Muscle layer of duodenum (tissue), 2 donors: ENCODE data around the gene RAPGEF2.
A peak's percentile ranks its signal among the peaks of the same experiment; 100 is the strongest.

Experiments used
- H3K27ac ChIP-seq: one replicate; pipeline ENCODE4 v1.7.0; 2013; ENCODE audit warnings: mild to moderate bottlenecking, low read length
- H3K27me3 ChIP-seq: one replicate; pipeline ENCODE4 v1.7.0; 2013; ENCODE audit warnings: low read depth, mild to moderate bottlenecking, control low read depth, low read length
- H3K36me3 ChIP-seq, 2 donors: one replicate each; pipeline ENCODE4 v1.7.0; 2013; ENCODE audit warnings: low read length in 2 of 2, control low read depth in 1 of 2, mild to moderate bottlenecking in 1 of 2; ENCODE audit not compliant: insufficient read depth in 2 of 2, control insufficient read depth in 1 of 2
- H3K4me1 ChIP-seq, 2 donors: one replicate each; pipeline ENCODE4 v1.7.0; 2013; ENCODE audit warnings: low read length in 2 of 2, mild to moderate bottlenecking in 2 of 2, control low read depth in 1 of 2, moderate library complexity in 1 of 2; ENCODE audit not compliant: insufficient read depth in 2 of 2, control insufficient read depth in 1 of 2
- H3K4me3 ChIP-seq, 2 donors: one replicate each; pipeline ENCODE4 v1.7.0; 2013; ENCODE audit warnings: low read length in 2 of 2, low read depth in 1 of 2, mild to moderate bottlenecking in 1 of 2
- H3K9me3 ChIP-seq, 2 donors: one replicate each; pipeline ENCODE4 v1.7.0; 2013; ENCODE audit warnings: low read length in 2 of 2, control low read depth in 1 of 2, mild to moderate bottlenecking in 1 of 2; ENCODE audit not compliant: control insufficient read depth in 1 of 2
- donor health status: healthy.

Gene RAPGEF2

GRCh38 chr4:159326480-159326879 is 223.6 kb downstream of the RAPGEF2 start:
- no peaks in the 10 kb centered on the region for H3K4me1 ChIP-seq
- peak overlapping the region; percentile 20 for H3K27ac ChIP-seq
- peaks cover 12 to 18% of the 10 kb centered on the region in 2 donors for H3K36me3 ChIP-seq
- H3K9me3 ChIP-seq, result no peaks in the 10 kb centered on the region
- no peak overlapping the region for H3K4me3 ChIP-seq
- no peaks in the 10 kb centered on the region for H3K27me3 ChIP-seq

GRCh38 chr4:159328766-159329165 is 225.9 kb downstream of the RAPGEF2 start:
- Histone ChIP-seq H3K9me3 (no peaks in the 10 kb centered on the region), H3K4me3 (no peak overlapping the region), H3K36me3 (peaks cover 15 to 18% of the 10 kb centered on the region in 2 donors), H3K27me3 (no peaks in the 10 kb centered on the region), H3K4me1 (no peaks in the 10 kb centered on the region), H3K27ac (no peak overlapping the region)

GRCh38 chr4:159334461-159334860 is 231.6 kb downstream of the RAPGEF2 start:
- Histone ChIP-seq H3K4me3 (no peak overlapping the region), H3K27me3 (no peaks in the 10 kb centered on the region), H3K36me3 (peaks cover 27 to 31% of the 10 kb centered on the region in 2 donors), H3K27ac (no peak overlapping the region), H3K9me3 (no peaks in the 10 kb centered on the region), H3K4me1 (no peaks in the 10 kb centered on the region)

GRCh38 chr4:159337041-159337440 is 234.2 kb downstream of the RAPGEF2 start:
- no peak overlapping the region for H3K27ac ChIP-seq
- no peak overlapping the region for H3K4me3 ChIP-seq
- peaks cover 29 to 42% of the 10 kb centered on the region in 2 donors for H3K36me3 ChIP-seq
- H3K27me3 ChIP-seq, result no peaks in the 10 kb centered on the region
- no peaks in the 10 kb centered on the region for H3K9me3 ChIP-seq
- no peaks in the 10 kb centered on the region for H3K4me1 ChIP-seq

GRCh38 chr4:159341522-159341921 is 238.6 kb downstream of the RAPGEF2 start:
- H3K4me3 ChIP-seq, result no peak overlapping the region
- H3K27me3 ChIP-seq, result no peaks in the 10 kb centered on the region
- H3K9me3 ChIP-seq, result no peaks in the 10 kb centered on the region
- H3K27ac ChIP-seq, result no peak overlapping the region
- peaks cover 53 to 62% of the 10 kb centered on the region in 2 donors for H3K36me3 ChIP-seq
- H3K4me1 ChIP-seq, result no peaks in the 10 kb centered on the region

- Histone ChIP-seq H3K36me3 (peaks cover 57 to 70% of the 10 kb centered on the region in 2 donors), H3K4me1 (no peaks in the 10 kb centered on the region), H3K4me3 (no peak overlapping the region), H3K9me3 (no peaks in the 10 kb centered on the region), H3K27me3 (no peaks in the 10 kb centered on the region), H3K27ac (no peak overlapping the region)
Measured at GRCh38 chr4:159342374-159342773, 239.5 kb downstream of the RAPGEF2 start.

- Histone ChIP-seq H3K4me1 (no peaks in the 10 kb centered on the region), H3K36me3 (peaks cover 56 to 72% of the 10 kb centered on the region in 2 donors), H3K9me3 (no peaks in the 10 kb centered on the region), H3K4me3 (no peak overlapping the region), H3K27ac (no peak overlapping the region), H3K27me3 (no peaks in the 10 kb centered on the region)
Measured at GRCh38 chr4:159343116-159343515, 240.2 kb downstream of the RAPGEF2 start.

- Histone ChIP-seq H3K36me3 (peaks cover 43 to 63% of the 10 kb centered on the region in 2 donors), H3K27ac (no peak overlapping the region), H3K27me3 (no peaks in the 10 kb centered on the region), H3K4me1 (no peaks in the 10 kb centered on the region), H3K4me3 (no peak overlapping the region), H3K9me3 (no peaks in the 10 kb centered on the region)
Measured at GRCh38 chr4:159344877-159345276, 242.0 kb downstream of the RAPGEF2 start.

GRCh38 chr4:159346681-159347080 is 243.8 kb downstream of the RAPGEF2 start:
- Histone ChIP-seq H3K27me3 (no peaks in the 10 kb centered on the region), H3K4me1 (no peaks in the 10 kb centered on the region), H3K4me3 (no peak overlapping the region), H3K36me3 (peaks cover 45 to 69% of the 10 kb centered on the region in 2 donors), H3K27ac (no peak overlapping the region), H3K9me3 (no peaks in the 10 kb centered on the region)

GRCh38 chr4:159347813-159348212 is 244.9 kb downstream of the RAPGEF2 start:
- Histone ChIP-seq H3K27me3 (no peaks in the 10 kb centered on the region), H3K4me1 (no peaks in the 10 kb centered on the region), H3K27ac (no peak overlapping the region), H3K4me3 (no peak overlapping the region), H3K9me3 (no peaks in the 10 kb centered on the region), H3K36me3 (peaks cover 37 to 68% of the 10 kb centered on the region in 2 donors)

- Histone ChIP-seq H3K4me1 (no peaks in the 10 kb centered on the region), H3K9me3 (no peaks in the 10 kb centered on the region), H3K27ac (no peak overlapping the region), H3K27me3 (no peaks in the 10 kb centered on the region), H3K36me3 (peaks cover 39 to 73% of the 10 kb centered on the region in 2 donors), H3K4me3 (no peak overlapping the region)
Measured at GRCh38 chr4:159349332-159349731, 246.5 kb downstream of the RAPGEF2 start.

GRCh38 chr4:159352609-159353008 is 249.7 kb downstream of the RAPGEF2 start:
- no peak overlapping the region for H3K4me3 ChIP-seq
- peaks cover 30 to 64% of the 10 kb centered on the region in 2 donors for H3K36me3 ChIP-seq
- no peaks in the 10 kb centered on the region for H3K4me1 ChIP-seq
- no peaks in the 10 kb centered on the region for H3K9me3 ChIP-seq
- H3K27ac ChIP-seq, result no peak overlapping the region
- no peaks in the 10 kb centered on the region for H3K27me3 ChIP-seq
